KG1 (cell line): ENCODE data around the gene TRPM2.

Experiments
- DNase-seq: peaks from one replicate; lab custom pipeline; 2025; lab: John Stamatoyannopoulos, UW

The TRPM2 gene

GRCh38 chr21:44353191-44353970 is at the start of gene TRPM2:
TRPM2 (plus strand) TSS chr21:44353621; CDS start chr21:44353701, 80 bp downstream.
- peak; percentile 73 for DNase-seq

GRCh38 chr21:44304011-44304616 is 49.3 kb upstream of the TRPM2 start:
- no peak for DNase-seq

- DNase-seq, result no peak
Measured at GRCh38 chr21:44304877-44305293, 48.5 kb upstream of the TRPM2 start.

GRCh38 chr21:44305691-44306090 is 47.7 kb upstream of the TRPM2 start:
- no peak for DNase-seq

GRCh38 chr21:44306936-44307704 is 46.3 kb upstream of the TRPM2 start:
- DNase-seq, result no peak

GRCh38 chr21:44310628-44311507 is 42.6 kb upstream of the TRPM2 start:
- DNase-seq, result no peak

- DNase-seq, result no peak
Measured at GRCh38 chr21:44312089-44312488, 41.3 kb upstream of the TRPM2 start.

- DNase-seq, result no peak
Measured at GRCh38 chr21:44312716-44313115, 40.7 kb upstream of the TRPM2 start.

GRCh38 chr21:44313451-44313850 is 40.0 kb upstream of the TRPM2 start:
- no peak for DNase-seq

GRCh38 chr21:44314128-44314527 is 39.3 kb upstream of the TRPM2 start:
- no peak for DNase-seq

GRCh38 chr21:44314561-44314960 is 38.9 kb upstream of the TRPM2 start:
- DNase-seq, result no peak

- DNase-seq, result no peak
Measured at GRCh38 chr21:44315691-44316203, 37.7 kb upstream of the TRPM2 start.

GRCh38 chr21:44316277-44316900 is 37.0 kb upstream of the TRPM2 start:
- DNase-seq, result no peak

- no peak for DNase-seq
Measured at GRCh38 chr21:44317241-44317782, 36.1 kb upstream of the TRPM2 start.

- DNase-seq, result no peak
Measured at GRCh38 chr21:44317871-44318270, 35.5 kb upstream of the TRPM2 start.

GRCh38 chr21:44318489-44319285 is 34.7 kb upstream of the TRPM2 start:
- DNase-seq, result no peak

- DNase-seq, result no peak
Measured at GRCh38 chr21:44319407-44320065, 33.9 kb upstream of the TRPM2 start.

GRCh38 chr21:44320847-44321246 is 32.6 kb upstream of the TRPM2 start:
- no peak for DNase-seq

GRCh38 chr21:44321846-44322450 is 31.5 kb upstream of the TRPM2 start:
- no peak for DNase-seq
